GM06990 (cell line): ENCODE measurements around the gene RD3L.

Experiments
- DNase-seq: peaks from one replicate; pipeline ENCODE4 v3.0.0-alpha.2; 2011; ENCODE audit not compliant: insufficient read length; ENCODE audit errors: extremely low read depth
- H3K27me3 ChIP-seq: replicated peaks from 2 replicates; pipeline ENCODE4 v1.6.0; 2011; ENCODE audit warnings: low read length; ENCODE audit not compliant: control insufficient read depth, insufficient read depth
- H3K36me3 ChIP-seq: 2 replicates; pipeline ENCODE4 v1.5.1; 2011; ENCODE audit warnings: low read length; ENCODE audit not compliant: control insufficient read depth, insufficient read depth
- H3K4me3 ChIP-seq: replicated peaks from 2 replicates; pipeline ENCODE4 v1.5.1; 2011; ENCODE audit warnings: low read depth, mild to moderate bottlenecking, control low read depth, low read length
- TF ChIP-seq, protein P1 (sequence below): IDR thresholded peaks from 2 replicates; pipeline ENCODE4 v1.5.1; 2011; ENCODE audit warnings: low read length, control low read depth, mild to moderate bottlenecking, inconsistent platforms; ENCODE audit not compliant: insufficient read depth, poor library complexity, severe bottlenecking

The RD3L gene

DNA sequence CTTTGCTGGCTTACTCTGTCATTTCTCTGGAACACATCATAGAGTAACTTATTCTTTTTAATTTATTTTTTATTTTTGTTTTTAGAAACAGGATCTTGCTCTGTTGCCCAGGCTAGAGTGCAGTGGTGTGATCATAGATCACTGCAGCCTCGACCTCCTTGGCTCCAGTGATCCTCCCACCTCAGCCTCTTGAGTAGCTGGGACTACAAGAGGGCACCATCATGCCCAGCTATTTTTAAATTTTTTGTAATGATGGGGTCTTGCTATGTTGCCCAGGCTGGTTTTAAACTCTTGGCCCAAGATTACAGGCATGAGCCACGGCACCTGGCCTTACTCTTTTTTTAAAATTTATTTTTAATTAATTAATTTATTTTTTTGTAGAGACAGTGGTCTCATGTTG is 32.2 kb upstream of the RD3L start:
- DNase-seq, result no peak
- Histone ChIP-seq H3K27me3 (no peaks in the 10 kb centered on the region; the same call in 1 of the 2 replicates), H3K36me3 (no peaks in the 10 kb centered on the region), H3K4me3 (no peak overlapping the region)
- TF ChIP-seq, protein P1, sequence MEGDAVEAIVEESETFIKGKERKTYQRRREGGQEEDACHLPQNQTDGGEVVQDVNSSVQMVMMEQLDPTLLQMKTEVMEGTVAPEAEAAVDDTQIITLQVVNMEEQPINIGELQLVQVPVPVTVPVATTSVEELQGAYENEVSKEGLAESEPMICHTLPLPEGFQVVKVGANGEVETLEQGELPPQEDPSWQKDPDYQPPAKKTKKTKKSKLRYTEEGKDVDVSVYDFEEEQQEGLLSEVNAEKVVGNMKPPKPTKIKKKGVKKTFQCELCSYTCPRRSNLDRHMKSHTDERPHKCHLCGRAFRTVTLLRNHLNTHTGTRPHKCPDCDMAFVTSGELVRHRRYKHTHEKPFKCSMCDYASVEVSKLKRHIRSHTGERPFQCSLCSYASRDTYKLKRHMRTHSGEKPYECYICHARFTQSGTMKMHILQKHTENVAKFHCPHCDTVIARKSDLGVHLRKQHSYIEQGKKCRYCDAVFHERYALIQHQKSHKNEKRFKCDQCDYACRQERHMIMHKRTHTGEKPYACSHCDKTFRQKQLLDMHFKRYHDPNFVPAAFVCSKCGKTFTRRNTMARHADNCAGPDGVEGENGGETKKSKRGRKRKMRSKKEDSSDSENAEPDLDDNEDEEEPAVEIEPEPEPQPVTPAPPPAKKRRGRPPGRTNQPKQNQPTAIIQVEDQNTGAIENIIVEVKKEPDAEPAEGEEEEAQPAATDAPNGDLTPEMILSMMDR, result no peak

DNA sequence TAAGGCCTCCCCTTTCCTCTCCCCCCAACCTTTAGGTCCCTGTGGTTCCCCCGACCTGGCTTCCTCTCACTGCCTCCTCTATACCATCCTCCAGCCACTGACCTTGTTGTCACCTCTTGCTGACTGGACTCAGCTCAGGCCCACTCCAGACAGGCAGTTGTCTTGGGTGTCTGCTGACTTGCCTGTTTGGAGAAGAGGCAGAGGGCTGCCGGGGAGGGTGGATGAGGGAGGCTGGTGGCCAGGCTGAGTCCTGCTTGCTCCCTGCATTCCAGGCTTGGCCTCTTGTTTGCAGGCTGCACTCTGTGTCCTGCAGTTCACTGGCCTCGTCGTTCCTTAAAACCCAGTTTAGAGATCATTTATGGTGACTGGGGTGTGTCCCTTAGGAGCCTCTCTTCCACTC is 31.0 kb upstream of the RD3L start:
- Histone ChIP-seq H3K27me3 (no peaks in the 10 kb centered on the region; the same call in 1 of the 2 replicates), H3K36me3 (no peaks in the 10 kb centered on the region), H3K4me3 (no peak overlapping the region)
- DNase-seq, result no peak
- TF ChIP-seq, protein P1, result no peak

DNA sequence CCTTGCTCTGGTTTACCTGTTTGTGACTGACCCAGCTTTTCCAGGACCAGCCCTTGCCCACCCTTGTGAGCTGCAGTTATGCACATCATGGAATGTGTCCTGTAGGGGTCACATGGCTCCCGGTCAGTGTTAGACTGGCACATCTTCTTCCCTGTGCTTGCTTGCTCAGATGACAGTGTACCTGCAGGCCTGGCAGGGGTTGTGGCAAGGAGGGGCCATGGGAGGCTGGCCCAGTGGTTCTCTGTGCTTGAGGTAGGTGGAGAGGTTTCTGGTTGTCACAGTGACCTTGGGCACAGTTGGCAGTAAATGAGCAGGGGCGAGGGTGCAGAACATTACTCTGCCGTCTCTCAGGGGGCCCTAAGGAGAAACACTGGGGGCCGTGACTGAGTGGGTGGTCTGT is 27.6 kb upstream of the RD3L start:
- H3K27me3 ChIP-seq, result no peaks in the 10 kb centered on the region; the same call in 1 of the 2 replicates
- TF ChIP-seq, protein P1, result no peak
- DNase-seq, result no peak

DNA sequence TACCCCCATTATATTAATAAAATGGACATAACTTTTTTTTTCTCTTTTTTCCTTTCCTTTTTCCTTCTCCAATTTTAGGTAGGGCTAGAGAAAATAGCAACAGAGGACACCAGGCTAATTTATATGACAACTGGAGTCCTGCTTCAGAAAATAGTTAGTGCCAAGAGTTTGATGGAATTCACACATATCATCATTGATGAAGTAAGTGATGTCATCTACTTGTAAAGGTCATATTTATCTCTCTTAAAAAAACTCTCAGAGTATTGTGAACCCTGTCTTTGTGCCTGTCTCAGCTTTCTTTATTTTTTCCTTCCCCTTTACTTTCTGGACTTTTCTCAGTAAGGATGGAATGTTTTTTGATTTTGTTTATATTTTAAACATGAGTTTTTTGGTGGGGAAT is 24.3 kb upstream of the RD3L start:
- H3K4me3 ChIP-seq, result no peak overlapping the region
- DNase-seq, result no peak
- no peaks in the 10 kb centered on the region for H3K36me3 ChIP-seq
- TF ChIP-seq, protein P1, result no peak
- no peaks in the 10 kb centered on the region; the same call in 1 of the 2 replicates for H3K27me3 ChIP-seq

More for the DNA sequence above, 27.6 kb upstream of the RD3L start:
- Histone ChIP-seq H3K36me3 (no peaks in the 10 kb centered on the region), H3K4me3 (no peak overlapping the region)

DNA sequence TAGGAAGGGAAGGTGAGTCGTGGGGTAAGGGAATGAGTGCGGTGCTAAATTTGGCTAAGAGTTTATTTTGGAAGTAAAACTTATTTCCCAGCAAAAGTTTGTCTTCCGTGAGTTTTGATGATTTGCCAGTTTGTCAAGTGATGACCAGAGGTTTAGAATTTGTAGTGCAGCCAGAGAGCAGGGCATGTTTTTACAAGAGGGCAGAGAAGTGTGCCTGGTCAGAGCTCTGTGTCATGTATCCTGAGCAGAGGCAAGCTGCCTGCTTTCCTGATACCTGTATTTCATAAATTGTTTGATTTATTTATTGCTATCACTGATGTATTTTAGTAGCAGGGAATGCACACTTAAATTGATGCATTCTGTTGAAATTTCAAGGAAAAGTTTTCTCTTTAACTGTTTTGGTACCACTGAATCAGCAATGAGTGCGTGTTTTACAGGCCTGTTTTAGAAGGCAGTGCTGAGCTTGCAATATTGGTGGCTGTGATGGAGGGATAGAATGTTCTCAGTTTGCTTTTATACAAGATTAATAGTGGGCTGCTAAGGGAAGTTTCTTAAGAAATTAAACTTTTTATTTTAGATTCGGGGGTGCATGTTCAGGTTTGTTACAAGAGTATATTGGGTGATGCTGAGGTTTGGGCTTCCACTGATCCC is 19.7 kb upstream of the RD3L start:
- DNase-seq, result no peak
- Histone ChIP-seq H3K36me3 (no peaks in the 10 kb centered on the region), H3K27me3 (no peaks in the 10 kb centered on the region), H3K4me3 (no peak overlapping the region)
- TF ChIP-seq, protein P1, result no peak
